ENCODE results near the gene CARD11. TPM values are rescaled to one million over a fixed set of nuclear protein-coding genes. Genes with fewer than 3 reads are reported as not detected.

Gene CARD11
- total and polyA plus RNA-seq, 8 donors = 0.31 to 6.2 (median 1.5) TPM

DNA sequence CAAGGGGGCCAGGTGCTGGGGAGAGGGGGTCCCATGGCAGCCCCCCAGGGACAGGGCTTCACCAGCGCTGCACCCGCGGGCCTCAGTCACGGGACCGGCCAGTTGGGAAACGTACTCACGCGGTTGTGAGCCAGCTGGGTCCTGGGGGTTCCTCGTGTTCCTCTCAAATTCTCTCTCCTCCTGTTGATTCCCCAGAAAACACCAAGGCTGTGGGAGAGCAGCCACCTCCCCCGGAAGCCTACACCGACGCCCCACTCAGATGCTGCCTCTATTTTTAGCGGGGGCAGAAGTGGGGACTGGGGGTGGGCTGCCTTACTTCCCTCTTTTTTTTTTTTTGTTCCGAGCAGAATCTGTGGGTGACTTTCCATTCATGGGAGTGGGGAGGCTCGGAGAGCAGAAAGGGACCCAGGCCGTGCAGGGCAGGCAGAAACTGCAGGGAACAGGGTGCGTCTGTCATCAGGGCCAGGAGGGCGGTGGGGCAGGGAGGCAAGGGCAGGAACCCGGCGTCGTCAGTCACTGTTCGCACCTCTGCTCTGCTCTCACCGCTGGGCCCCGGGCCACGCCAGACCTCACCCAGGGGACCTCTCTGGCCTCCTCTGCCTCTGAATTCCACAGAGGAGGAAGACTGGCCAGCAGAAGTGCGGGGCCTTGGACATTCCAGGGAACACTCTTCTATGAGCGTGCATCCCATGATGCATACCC lies 63.1 kb downstream of the CARD11 start:
- Histone ChIP-seq H3K4me1 (peaks cover 0 to 7% (median 0%) of the 10 kb centered on the region in 3 donors), H3K4me3 (no peak overlapping the region), H3K27ac (no peak overlapping the region), H3K27me3 (peaks cover 0 to 2% (median 0%) of the 10 kb centered on the region in 4 donors), H3K9me3 (no peaks in the 10 kb centered on the region), H3K36me3 (no peaks in the 10 kb centered on the region)
- intact Hi-C loops (cut with DNase I) = no loop called here
- ATAC-seq = peak in 1 of 4 donors; percentile 22
- DNase-seq = peak in 2 of 6 donors; percentile 21 to 44
- TF ChIP-seq CTCF (IDR thresholded peaks at IDR 0.05) = no peak
- FAIRE-seq = no peak
- 85 to 90% methylated on average over 25 to 27 of the region's 27 CpGs for WGBS, 2 donors

GRCh38 chr7:2979951-2980350 lies 63.7 kb downstream of the CARD11 start:
- no peak for ATAC-seq
- TF ChIP-seq CTCF (IDR thresholded peaks at IDR 0.05) = no peak
- H3K36me3 ChIP-seq = no peaks in the 10 kb centered on the region
- H3K27ac ChIP-seq = no peak overlapping the region
- intact Hi-C loops (cut with DNase I) = no loop called here
- H3K4me3 ChIP-seq = no peak overlapping the region
- WGBS, 2 donors = 78 to 79% methylated on average over 13 of the region's 13 CpGs
- H3K27me3 ChIP-seq = no peaks in the 10 kb centered on the region
- DNase-seq = peak in 1 of 6 donors; percentile 31
- no peak for FAIRE-seq
- H3K4me1 ChIP-seq = peaks cover 0 to 7% (median 0%) of the 10 kb centered on the region in 3 donors
- no peaks in the 10 kb centered on the region for H3K9me3 ChIP-seq

GRCh38 chr7:2979201-2979631 lies 64.5 kb downstream of the CARD11 start:
- Histone ChIP-seq H3K27me3 (no peaks in the 10 kb centered on the region), H3K4me1 (peaks cover 0 to 7% (median 0%) of the 10 kb centered on the region in 3 donors), H3K4me3 (peak overlapping the region in 1 of 4 donors; percentile 34), H3K36me3 (no peaks in the 10 kb centered on the region), H3K9me3 (no peaks in the 10 kb centered on the region), H3K27ac (no peak overlapping the region)
- ATAC-seq (peak in 2 of 4 donors; percentile 7 to 10), FAIRE-seq (no peak), DNase-seq (peak in 1 of 6 donors; percentile 29)
- 37 to 39% methylated on average over 13 of the region's 13 CpGs for WGBS, 2 donors
- intact Hi-C loops (cut with DNase I) = no loop called here
- TF ChIP-seq CTCF (IDR thresholded peaks at IDR 0.05) = no peak

- Histone ChIP-seq H3K9me3 (no peaks in the 10 kb centered on the region), H3K27me3 (no peaks in the 10 kb centered on the region), H3K36me3 (no peaks in the 10 kb centered on the region), H3K4me1 (peaks cover 0 to 7% (median 0%) of the 10 kb centered on the region in 3 donors), H3K4me3 (peak overlapping the region in 1 of 4 donors; percentile 34), H3K27ac (no peak overlapping the region)
- 13 to 23% methylated on average over 10 to 15 of the region's 15 CpGs for WGBS, 2 donors
- DNase-seq = peak in 5 of 6 donors; percentile 45 to 81 (median 62)
- peak; percentile 76 to 94 (median 88) for ATAC-seq
- no peak for FAIRE-seq
- intact Hi-C loops (cut with DNase I) = no loop called here
- TF ChIP-seq CTCF (IDR thresholded peaks at IDR 0.05) = no peak
Observed at GRCh38 chr7:2978408-2978807, 65.3 kb downstream of the CARD11 start.

- FAIRE-seq (no peak), DNase-seq (peak in 1 of 6 donors; percentile 21), ATAC-seq (no peak)
- Histone ChIP-seq H3K36me3 (no peaks in the 10 kb centered on the region), H3K4me3 (no peak overlapping the region), H3K27ac (no peak overlapping the region), H3K27me3 (no peaks in the 10 kb centered on the region), H3K4me1 (peaks cover 0 to 7% (median 0%) of the 10 kb centered on the region in 3 donors), H3K9me3 (no peaks in the 10 kb centered on the region)
- no peak for TF ChIP-seq CTCF (IDR thresholded peaks at IDR 0.05)
- intact Hi-C loops (cut with DNase I) = no loop called here
- WGBS, 2 donors = 58 to 61% methylated on average over 11 of the region's 11 CpGs
Observed at GRCh38 chr7:2975821-2976371, 67.8 kb downstream of the CARD11 start.
